Lower leg skin (tissue), 3 donors: ENCODE results near the gene TMEM243.

Experiments used
- POLR2A ChIP-seq, 2 donors: fragments of 450-650 bp; IDR thresholded peaks; one replicate each; pipeline ENCODE4 v1.6.1; 2016 to 2017; ENCODE audit warnings: antibody characterized with exemption in 2 of 2, mild to moderate bottlenecking in 1 of 2, moderate library complexity in 1 of 2
- TF ChIP-seq, protein P1 (sequence below), 3 donors: fragments of 450-650 bp; IDR thresholded peaks; one replicate each; pipeline ENCODE4 v1.5.1; 2016; ENCODE audit warnings: antibody characterized with exemption in 3 of 3, mild to moderate bottlenecking in 3 of 3, moderate library complexity in 2 of 3

DNA sequence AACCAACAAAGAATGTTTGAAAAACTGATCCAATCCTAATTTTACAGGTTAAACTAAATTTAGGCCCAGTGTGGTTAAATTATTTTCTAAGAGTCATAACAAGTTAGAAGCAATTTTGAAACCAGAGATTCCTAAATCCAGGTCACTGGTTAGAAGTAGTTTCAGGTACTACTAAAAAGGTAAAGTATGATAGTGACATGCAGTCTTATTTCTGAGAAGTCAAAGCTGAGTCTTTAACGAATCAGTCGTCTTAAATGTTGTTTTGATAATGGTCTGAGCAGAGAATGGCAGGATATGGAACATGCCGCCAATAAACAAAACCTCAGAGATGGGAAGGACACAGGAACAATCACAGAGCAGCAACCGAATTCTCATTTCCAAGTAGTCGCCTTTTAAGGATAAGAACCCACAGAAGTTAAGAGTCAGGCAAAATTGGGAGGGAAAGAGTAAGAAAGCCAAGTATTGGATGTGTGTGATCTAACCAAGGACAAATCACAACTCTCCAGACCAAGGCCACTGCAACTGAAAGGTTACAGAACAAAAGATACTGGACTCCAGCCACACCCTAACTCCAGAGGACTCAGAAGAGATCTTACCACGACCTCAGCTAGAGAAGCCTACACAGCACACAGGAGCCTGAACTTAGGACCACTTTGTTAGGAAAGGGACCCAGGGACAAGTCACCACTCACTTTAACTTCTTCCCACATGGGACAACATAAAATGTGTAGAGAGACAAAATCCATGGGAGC lies 19.7 kb downstream of the TMEM243 start:
- TF ChIP-seq, protein P1, sequence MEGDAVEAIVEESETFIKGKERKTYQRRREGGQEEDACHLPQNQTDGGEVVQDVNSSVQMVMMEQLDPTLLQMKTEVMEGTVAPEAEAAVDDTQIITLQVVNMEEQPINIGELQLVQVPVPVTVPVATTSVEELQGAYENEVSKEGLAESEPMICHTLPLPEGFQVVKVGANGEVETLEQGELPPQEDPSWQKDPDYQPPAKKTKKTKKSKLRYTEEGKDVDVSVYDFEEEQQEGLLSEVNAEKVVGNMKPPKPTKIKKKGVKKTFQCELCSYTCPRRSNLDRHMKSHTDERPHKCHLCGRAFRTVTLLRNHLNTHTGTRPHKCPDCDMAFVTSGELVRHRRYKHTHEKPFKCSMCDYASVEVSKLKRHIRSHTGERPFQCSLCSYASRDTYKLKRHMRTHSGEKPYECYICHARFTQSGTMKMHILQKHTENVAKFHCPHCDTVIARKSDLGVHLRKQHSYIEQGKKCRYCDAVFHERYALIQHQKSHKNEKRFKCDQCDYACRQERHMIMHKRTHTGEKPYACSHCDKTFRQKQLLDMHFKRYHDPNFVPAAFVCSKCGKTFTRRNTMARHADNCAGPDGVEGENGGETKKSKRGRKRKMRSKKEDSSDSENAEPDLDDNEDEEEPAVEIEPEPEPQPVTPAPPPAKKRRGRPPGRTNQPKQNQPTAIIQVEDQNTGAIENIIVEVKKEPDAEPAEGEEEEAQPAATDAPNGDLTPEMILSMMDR (IDR thresholded peaks at IDR 0.05) = no peak
- TF ChIP-seq POLR2A (IDR thresholded peaks at IDR 0.05) = no peak
